Gastrocnemius medialis (tissue), 4 donors: ENCODE results near the gene SIL1.

Source experiments
- POLR2A ChIP-seq, 2 donors: fragments of 450-650 bp; IDR thresholded peaks; one replicate each; pipeline ENCODE4 v1.6.1; 2017; ENCODE audit warnings: antibody characterized with exemption in 2 of 2, mild to moderate bottlenecking in 2 of 2, moderate library complexity in 2 of 2
- TF ChIP-seq, protein P1 (sequence below), 5 experiments: fragments of 450-650 bp in 3 of 5; fragments of 200-600 bp in 2 of 5; sonication (generic) in 2 of 5; IDR thresholded peaks in 4 of 5; conservative IDR thresholded peaks in 1 of 5; 1 replicate in 4 of 5; 2 replicates in 1 of 5; pipeline ENCODE4 v1.5.1; 2016 to 2019; ENCODE audit warnings: antibody characterized with exemption in 5 of 5, mild to moderate bottlenecking in 3 of 5, moderate library complexity in 3 of 5

DNA sequence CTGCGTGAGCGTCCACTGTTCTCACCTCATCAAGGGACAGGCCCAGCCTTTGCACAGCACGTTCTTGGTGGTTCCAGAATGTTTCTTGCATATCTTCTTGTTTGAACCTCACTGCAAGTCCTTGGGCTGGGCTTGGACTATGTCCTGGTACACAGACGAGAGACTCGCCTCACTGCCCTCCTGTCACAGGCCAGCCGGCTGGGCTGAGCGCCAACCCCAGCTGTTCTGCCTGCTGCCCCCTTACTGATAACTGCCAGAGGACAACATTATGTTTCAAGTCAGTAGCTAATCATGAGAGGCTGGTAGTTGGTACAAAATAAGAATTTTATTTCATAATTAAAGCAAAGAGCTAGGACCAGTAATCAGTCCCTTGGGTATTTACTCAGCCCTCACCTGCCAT is 270.2 kb downstream of the SIL1 start:
- TF ChIP-seq, protein P1, sequence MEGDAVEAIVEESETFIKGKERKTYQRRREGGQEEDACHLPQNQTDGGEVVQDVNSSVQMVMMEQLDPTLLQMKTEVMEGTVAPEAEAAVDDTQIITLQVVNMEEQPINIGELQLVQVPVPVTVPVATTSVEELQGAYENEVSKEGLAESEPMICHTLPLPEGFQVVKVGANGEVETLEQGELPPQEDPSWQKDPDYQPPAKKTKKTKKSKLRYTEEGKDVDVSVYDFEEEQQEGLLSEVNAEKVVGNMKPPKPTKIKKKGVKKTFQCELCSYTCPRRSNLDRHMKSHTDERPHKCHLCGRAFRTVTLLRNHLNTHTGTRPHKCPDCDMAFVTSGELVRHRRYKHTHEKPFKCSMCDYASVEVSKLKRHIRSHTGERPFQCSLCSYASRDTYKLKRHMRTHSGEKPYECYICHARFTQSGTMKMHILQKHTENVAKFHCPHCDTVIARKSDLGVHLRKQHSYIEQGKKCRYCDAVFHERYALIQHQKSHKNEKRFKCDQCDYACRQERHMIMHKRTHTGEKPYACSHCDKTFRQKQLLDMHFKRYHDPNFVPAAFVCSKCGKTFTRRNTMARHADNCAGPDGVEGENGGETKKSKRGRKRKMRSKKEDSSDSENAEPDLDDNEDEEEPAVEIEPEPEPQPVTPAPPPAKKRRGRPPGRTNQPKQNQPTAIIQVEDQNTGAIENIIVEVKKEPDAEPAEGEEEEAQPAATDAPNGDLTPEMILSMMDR (IDR thresholded peaks at IDR 0.05 in 4 of 5, conservative IDR thresholded peaks at IDR 0.05 in 1 of 5) = no peak
- no peak for TF ChIP-seq POLR2A (IDR thresholded peaks at IDR 0.05)
